ENCODE data around the gene CCDC141.
A peak's percentile ranks its signal among the peaks of the same experiment; 100 is the strongest.

CCDC141 gene

DNA sequence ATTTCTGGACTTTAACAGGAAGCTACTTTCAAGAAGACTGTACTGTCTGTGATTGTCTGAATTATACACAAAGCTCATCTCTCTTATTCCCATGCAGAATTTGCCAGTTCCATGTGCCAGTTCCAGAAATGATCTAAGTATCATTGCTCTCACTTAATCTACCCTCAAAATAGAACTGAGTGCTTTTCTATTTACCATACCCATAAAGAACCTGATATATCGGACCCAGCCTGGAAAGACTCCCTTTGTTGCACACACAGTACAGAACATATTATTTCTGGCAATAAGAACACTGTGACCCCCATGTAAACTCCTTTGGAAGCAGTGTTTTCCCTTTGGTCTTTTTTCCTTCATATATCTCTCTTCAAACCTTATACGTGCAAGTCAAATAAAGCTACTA, 140.4 kb downstream of the CCDC141 start:
- no peak overlapping the region for H3K4me3 ChIP-seq (ENCODE audit: low read depth, low read length)
- DNase-seq (ENCODE audit: low read depth): peak; percentile 70
- TF ChIP-seq, protein P1, sequence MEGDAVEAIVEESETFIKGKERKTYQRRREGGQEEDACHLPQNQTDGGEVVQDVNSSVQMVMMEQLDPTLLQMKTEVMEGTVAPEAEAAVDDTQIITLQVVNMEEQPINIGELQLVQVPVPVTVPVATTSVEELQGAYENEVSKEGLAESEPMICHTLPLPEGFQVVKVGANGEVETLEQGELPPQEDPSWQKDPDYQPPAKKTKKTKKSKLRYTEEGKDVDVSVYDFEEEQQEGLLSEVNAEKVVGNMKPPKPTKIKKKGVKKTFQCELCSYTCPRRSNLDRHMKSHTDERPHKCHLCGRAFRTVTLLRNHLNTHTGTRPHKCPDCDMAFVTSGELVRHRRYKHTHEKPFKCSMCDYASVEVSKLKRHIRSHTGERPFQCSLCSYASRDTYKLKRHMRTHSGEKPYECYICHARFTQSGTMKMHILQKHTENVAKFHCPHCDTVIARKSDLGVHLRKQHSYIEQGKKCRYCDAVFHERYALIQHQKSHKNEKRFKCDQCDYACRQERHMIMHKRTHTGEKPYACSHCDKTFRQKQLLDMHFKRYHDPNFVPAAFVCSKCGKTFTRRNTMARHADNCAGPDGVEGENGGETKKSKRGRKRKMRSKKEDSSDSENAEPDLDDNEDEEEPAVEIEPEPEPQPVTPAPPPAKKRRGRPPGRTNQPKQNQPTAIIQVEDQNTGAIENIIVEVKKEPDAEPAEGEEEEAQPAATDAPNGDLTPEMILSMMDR (IDR thresholded peaks at IDR 0.05; ENCODE audit: control insufficient read depth, extremely low read depth, insufficient read depth): no peak

DNA sequence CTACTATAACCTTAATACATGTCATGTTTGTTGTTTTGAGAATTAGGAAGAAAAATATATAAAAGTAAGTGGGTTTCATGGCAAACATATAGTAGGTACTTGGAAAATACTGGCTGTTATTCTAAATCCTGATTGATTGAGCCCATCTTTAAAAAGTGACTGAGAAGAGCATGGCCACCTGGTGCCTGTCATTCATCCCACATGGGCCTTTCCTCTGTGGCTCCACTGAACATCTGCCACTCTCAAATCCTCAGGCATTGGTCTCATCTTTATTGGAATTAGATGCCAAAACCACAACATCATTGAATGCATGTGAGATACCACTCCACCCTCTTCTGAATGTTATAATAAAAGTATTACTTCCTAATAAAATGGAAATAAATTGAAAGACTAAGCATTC, 141.1 kb downstream of the CCDC141 start:
- no peak overlapping the region for H3K4me3 ChIP-seq (ENCODE audit: low read depth, low read length)
- DNase-seq (ENCODE audit: low read depth): no peak
- TF ChIP-seq, protein P1 (IDR thresholded peaks at IDR 0.05; ENCODE audit: control insufficient read depth, extremely low read depth, insufficient read depth): no peak

DNA sequence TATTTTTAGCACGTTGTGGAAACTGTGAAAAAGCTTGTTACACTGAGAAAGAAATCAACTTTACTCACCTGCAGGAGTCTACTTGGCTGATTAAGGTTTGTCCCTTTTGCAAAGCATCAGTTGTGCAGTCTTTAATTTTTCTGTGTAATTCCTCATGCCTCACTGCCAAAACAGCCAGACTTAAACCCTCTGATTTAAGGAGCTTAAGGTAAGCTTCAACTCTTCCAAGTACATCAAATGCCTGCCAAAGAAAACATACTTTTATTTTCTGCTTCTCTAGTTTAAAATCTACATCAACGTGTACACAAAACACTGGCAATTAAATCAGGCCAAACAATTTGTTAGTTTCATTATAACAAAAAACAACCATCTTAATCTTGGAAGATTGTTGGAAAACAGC, 144.7 kb downstream of the CCDC141 start:
- TF ChIP-seq, protein P1 (IDR thresholded peaks at IDR 0.05; ENCODE audit: control insufficient read depth, extremely low read depth, insufficient read depth): no peak
- DNase-seq (ENCODE audit: low read depth): peak; percentile 75
- H3K4me3 ChIP-seq (ENCODE audit: low read depth, low read length): no peak overlapping the region

- no peak for DNase-seq (ENCODE audit: low read depth)
- TF ChIP-seq, protein P1 (IDR thresholded peaks at IDR 0.05; ENCODE audit: control insufficient read depth, extremely low read depth, insufficient read depth): no peak
- H3K4me3 ChIP-seq (ENCODE audit: low read depth, low read length): no peak overlapping the region
These were observed 150.3 kb downstream of the CCDC141 start for GRCh38 chr2:178899656-178900055.

DNA sequence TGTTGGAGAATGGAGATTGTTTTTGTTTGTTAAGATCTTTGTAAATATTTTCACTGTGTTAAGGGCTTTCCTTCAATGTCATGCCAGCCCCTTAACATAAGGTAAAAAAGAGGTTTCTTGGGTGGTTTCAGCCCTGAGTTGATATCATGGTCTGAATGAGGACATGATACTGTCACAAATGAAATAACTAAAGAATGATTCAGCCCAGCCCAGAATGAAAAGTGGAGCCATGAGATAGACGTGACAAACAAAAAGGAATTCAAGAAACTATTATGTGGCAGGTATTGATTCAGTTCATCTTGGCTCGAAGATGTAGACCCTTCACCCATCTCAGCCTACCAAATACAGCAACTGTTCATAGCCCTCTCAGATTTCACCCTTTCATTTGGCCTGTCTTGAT, 154.1 kb downstream of the CCDC141 start:
- no peak overlapping the region for H3K4me3 ChIP-seq (ENCODE audit: low read depth, low read length)
- TF ChIP-seq, protein P1 (IDR thresholded peaks at IDR 0.05; ENCODE audit: control insufficient read depth, extremely low read depth, insufficient read depth): no peak
- no peak for DNase-seq (ENCODE audit: low read depth)

DNA sequence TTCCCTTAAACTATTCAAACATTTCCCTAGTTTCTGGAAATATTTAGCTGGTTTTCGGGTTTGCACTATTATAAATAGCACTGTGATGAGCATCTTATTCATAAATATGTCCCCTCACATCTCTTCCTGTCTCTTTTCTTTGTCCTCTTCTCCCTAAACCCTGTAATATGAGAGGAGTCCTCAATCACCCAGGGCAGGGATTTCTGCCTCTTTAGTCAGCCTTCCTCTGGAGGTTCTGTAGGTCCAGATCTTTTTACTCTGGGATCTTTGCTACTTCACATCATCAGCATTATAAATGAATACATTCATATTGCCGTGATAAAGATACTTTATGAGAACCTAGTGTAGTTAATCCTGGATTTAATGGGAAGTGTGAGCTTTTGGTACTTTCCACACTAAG, 154.8 kb downstream of the CCDC141 start:
- TF ChIP-seq, protein P1 (IDR thresholded peaks at IDR 0.05; ENCODE audit: control insufficient read depth, extremely low read depth, insufficient read depth): no peak
- no peak overlapping the region for H3K4me3 ChIP-seq (ENCODE audit: low read depth, low read length)
- no peak for DNase-seq (ENCODE audit: low read depth)

DNA sequence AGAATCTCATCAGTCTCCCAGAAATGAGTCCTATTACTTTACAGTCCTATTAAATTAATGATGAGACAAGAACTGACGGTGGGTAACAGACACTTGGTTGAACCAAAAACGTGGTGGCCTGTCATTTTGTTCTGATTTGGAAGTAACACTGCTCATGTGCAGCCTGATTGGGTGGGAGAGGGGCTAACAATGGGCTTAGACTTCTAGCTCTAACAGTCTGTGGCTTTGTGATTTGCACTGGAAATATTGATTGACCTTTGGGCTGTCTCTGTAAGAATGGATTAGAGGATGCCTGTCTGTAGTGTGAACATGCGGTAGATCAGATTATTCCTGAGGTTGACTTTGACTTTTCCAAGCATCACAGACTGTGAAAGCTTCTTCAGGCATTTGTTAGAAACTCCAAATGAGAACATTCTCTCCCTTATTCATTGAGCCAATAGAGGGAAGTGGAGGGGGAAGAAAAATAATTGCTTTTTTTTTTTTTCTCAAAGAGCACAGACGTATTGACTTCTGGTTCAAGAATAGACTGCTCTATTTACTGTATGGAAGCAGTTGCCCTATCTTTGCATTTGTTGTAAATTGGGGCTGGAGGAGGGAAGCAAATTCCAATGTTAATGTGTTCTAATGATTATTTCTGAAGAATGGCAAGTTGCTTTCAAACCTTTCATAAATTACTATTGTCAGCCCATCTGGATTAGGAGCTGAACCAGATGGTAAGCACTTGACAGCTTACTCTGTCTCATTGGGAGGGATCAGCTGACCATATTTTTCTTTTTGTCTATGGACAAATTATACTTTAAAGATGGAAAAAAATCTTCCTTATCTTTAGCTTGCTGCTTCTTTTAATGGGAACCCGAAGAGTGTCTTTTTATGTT, 156.9 kb downstream of the CCDC141 start:
- no peak for DNase-seq (ENCODE audit: low read depth)
- no peak overlapping the region for H3K4me3 ChIP-seq (ENCODE audit: low read depth, low read length)
- TF ChIP-seq, protein P1 (IDR thresholded peaks at IDR 0.05; ENCODE audit: control insufficient read depth, extremely low read depth, insufficient read depth): no peak
